ENCODE results near the gene EEF2K. TPM values are rescaled to one million over a fixed set of nuclear protein-coding genes. Genes with fewer than 3 reads are reported as not detected.

The EEF2K gene
- polyA plus RNA-seq, 5 donors: 18.8 to 25.9 (median 20.3) TPM

DNA sequence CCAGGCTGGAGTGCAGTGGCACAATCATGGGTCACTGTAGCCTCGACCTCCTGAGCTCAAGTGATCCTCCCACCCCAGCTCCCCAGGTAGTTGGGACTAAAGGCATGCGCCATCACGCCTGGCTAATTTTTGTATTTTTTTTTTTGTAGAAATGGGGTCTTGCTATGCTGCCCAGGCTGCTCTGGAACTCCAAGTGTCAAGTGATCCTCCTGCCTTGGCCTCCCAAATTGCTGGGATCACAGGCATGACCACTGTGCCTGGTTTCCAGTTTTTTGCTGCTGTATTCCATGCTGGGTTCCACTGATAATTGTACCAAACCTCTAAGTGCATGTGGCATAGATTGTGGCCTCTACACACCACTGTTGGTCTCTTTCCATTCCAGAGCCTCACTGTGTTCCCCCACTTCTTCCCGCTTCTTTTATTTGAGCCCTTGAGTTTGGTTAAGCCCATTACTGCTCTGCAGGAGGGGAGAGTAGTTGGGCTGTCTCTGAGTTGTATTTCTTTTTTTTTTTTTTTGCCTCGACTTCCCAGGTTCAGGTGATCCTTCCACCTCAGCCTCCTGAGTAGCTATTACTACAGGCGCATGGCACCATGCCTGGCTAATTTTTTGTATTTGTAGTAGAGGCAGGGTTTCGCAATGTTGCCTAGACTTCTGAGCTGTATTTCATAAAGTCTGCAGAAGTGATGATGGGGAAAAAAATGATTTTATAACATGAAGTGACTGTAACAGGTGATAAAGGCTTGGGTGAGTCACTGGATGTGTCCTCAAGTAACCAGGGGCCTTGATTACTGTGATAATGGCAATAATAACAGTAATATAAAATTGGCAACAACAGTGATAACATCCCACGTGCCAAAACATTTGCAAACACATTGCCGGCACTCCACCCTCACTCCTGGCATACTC, 30.0 kb downstream of the EEF2K start:
- no peak for DNase-seq

DNA sequence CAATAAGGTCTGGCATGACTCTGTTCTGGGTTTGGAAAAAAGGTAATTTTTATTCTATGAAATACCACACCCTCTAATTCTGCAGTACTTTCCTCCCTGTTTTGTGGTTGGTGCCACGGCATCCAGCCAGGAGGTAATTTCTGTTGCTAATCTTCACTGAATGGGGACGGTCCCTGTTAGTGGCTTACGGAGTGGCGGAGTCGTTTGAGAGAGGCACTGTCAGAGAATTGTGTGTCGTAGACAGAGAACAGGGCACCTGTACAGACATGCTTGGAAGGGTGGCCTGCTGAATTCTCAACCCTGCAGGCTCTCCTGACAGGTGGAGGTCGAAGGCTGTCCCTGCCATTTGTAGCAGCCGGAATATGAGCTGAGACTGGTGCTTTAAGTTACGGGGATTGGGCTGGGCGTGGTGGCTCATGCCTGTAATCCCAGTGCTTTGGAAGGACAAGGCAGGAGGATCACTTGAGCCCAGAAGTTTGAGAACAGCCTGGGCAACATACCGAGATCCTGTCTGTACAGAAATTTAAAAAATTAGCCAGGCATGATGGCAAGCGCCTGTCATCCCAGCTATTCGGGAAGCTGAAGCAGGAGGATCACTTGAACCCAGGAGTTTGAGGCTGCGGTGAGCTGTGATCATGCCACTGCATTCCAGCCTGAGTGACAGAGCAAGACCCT, 33.2 kb downstream of the EEF2K start:
- no peak for DNase-seq

DNA sequence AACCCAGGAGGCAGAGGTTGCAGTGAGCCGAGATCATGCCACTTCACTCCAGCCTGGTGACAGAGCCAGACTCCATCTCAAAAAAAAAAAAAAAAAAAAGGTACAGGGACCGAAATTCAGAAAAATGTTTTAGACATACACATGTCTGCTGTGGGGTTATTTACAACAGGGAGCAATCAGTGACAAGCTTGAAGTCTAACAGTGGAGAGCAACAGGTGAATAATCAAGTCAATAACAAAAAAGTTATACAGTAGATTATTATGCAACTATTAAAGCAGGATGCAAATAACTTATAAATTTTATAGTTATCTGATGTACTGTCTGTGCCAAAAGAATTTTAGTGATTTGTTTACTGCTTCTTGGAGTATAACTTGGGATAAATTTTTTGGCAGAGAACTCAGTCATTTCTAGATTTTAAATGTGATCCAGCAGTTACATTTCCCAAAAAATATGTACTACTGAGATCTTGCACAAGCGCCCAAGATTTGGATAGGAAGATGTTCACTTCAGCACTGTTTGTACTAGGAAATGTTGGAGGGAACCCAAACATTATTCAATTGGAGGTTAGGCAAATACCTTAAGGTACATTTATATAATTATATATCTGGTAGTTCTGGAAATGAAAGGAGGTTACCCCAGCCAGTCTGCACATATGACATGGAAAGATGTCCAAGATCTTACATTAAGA, 34.1 kb downstream of the EEF2K start:
- peak; percentile 41 to 49 for DNase-seq

DNA sequence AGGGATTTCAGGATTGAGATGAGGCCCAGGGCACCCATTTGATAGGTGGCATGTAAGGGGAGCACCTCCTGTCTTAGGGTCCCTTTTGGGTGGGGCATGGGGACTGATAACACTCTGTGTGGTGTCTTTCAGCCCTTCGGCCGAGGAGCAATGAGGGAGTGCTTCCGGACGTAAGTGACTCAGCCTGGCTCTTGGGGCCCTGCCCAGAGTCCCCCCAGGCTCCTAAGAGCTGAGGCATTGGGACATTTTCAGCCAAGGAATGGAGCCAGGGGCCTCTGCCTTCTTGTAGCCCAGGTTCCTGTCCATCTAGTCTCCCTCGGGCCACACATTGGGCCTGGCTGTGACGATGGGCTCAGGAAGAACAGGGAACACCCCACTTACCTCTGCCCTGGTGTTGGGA, 44.4 kb downstream of the EEF2K start:
- DNase-seq: no peak

DNA sequence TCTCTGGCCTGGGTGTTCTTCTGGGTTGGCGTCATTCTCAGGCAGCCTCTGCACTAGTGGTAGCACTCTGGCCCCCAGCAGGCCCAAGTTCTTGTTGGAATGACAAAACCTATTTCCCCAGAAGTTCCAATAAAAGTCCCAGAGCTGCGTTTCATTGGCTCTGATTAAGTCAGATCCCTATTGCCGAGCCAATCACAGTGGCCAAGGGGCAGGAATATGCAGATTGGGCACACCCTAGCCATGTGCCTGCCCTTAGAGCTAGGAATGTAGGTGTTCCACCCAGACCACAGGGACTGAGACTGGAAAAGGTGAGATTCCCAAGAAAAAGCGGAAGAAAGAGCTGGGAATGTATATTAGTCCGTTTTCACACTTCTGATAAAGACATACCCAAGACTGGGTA, 46.2 kb downstream of the EEF2K start:
- DNase-seq: no peak

DNA sequence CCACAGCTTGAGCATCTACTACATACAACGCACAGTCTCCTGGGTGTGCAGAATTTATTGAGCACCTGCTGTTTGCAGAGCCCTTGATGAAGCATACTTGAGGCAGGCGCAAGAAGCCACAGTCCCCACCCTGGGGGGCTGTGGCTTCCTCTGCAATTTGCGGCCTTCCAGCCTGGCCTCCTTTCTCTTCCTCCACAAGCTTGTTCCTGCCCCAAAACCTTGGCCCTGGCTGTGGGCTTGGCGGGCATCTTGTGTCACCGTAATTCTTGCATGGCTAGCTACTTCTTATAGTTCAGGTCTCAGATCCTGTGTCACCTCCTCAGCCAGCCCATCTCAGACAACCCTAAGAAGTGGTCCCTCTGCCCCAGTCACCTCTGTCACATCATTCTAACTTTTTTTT, 47.2 kb downstream of the EEF2K start:
- DNase-seq: no peak

DNA sequence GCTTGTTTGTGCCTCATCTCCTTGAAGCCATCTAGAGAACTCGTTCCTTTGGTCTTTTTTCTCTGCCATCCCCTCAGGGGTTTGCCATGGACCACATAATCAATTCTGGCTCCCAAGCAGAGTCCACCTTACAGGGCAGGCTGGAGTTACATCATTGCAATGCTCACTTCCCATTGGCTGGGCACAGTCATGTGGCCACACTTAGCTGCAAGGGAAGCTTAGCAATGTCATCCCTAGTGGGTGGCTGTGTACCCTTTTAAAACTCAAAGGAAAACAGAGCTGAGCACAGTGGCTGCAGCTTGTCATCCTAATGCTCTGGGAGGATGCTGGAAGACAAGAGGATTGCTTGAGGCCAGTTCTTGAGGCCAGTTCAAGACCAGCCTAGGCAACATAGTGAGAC, 49.3 kb downstream of the EEF2K start:
- DNase-seq: no peak

DNA sequence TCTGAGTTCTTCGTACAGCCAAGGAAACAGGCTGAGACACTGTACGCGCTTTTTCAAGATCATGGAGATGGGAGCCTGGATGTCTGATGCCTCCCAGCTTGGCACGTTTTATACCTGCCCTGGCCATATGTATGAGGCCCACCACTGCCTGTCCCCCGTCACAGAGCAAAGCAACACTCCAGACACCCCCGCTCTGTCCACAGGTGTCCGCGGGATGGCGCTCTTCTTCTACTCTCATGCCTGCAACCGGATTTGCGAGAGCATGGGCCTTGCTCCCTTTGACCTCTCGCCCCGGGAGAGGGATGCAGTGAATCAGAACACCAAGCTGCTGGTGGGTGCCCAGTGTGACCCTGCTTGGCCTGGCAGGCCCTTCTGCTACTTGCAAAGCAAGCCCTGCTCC, 51.4 kb downstream of the EEF2K start:
- no peak for DNase-seq

DNA sequence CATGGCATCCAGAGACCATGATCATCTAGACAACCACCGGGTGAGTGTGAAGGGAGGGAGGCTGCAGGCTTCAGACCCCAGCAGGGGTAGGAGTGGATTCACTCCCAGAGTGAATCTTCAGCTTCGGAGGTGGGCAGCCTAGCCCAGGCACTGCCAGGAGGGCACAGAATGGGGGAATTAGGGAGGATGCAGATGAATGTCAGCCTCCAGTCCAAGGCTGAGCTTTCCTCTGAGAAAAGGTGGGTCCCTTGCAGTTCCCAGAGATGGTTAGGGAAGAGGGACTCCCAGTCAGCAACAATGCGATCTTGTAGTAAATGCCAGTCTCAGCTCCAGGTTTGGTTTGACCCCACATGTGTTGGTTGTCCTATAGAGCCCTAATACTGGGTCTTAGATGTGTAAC, 54.4 kb downstream of the EEF2K start:
- DNase-seq: no peak

DNA sequence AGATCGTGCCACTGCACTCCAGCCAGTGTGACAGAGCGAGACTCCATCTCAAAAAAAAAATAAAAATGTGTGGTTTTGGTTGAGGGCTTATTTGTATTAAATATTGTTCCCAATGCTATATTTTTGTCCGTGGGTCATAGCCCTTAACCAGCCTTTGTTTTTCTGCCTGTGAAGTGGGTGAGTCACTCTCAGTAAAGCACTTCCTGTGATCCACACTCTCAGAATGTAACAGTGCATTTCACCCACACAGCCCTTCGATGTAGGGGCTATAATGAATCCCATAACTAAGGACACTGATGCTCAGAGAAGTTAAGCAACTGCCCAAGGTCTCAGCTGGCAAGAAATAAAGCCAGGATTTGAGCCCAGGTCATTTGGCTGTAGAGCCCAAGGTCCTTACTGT, 56.4 kb downstream of the EEF2K start:
- no peak for DNase-seq

DNA sequence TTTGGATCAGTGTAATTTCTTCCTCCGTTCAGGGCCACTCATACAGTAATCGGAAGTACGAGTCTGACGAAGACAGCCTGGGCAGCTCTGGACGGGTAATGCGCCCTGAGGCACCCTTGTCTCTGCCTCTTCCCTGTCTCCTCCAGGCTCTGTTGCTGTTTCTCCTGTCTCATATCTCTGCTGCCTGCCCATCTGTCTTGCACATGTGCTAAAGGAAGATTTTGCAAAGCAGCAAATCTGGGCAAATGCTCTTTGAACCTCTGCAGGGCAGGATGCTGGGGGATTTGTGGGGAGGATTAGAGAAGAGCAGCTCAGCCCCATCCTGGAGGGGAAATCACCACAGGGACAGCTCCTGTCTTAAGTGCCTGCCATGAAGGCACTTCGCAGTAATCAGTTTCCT, 58.7 kb downstream of the EEF2K start:
- DNase-seq: no peak

DNA sequence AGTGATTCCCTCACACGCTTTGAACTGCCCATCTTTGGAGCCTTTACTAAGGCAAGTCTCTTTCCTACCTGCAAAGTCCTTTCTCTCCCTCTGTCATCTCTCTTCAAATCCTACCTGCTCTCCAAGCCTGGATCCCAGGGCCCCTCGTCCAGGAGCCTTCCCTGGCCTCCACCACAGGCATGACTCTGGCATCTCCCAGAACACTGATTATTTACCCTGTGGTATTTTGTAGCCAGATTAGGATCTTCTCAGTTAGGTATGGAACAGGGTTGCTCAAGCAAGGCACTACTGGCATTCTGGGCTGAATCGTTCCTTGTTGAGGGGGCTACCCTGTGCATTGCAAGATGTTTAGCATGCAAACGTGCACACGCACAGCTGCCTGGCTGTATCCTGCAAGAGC, 59.3 kb downstream of the EEF2K start:
- no peak for DNase-seq

DNA sequence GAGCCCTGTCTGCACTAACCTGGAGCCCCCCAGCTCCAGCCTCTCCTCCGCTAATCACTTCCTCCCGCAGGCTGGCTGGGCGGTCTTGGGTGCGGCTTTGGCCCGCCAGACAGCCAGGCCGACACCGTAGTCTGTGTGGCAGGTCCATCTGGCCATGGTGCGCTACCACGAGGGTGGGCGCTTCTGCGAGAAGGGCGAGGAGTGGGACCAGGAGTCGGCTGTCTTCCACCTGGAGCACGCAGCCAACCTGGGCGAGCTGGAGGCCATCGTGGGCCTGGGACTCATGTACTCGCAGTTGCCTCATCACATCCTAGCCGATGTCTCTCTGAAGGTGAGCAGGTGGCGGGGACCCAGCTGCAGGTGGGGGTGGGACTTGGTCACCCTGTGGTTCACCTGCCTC, 60.5 kb downstream of the EEF2K start:
- no peak for DNase-seq

DNA sequence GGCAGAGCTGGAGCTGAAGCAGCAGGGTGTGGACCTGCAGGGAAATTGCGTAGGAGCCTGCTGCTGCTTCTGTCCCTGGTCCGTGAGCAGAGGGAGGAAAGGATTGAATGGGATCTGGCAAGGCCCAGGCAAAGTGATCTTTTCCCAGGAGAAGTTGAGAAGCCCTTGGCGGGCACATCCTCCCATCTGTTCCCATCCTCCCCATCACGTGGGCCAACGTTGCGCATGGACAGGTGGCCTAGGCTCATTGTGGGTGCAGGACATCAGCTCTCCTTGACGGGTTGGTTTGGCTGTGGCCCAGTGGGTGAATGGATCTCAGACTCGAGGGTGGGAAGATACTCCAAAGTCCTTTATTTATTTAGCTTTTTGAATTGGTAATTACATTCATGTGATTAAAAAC, 61.7 kb downstream of the EEF2K start:
- DNase-seq: no peak

DNA sequence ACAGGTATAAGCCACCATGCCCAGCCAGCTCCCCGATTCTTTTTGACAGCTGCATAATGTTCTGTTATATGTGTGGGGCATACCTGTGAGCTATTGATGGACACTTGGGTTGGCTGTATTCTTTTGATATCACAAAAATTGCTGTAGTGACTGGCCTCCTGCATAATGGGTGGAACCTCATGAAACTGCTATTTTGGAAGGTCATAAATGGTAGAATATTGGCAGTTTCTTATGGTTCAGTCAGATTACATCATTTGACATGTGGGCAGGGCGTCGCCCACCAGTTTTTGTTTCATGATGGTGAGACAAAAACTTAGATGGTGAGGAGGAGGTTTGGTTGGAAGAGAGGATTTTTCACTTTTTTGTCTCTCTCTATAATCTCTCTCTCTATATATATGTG, 64.4 kb downstream of the EEF2K start:
- DNase-seq: no peak

DNA sequence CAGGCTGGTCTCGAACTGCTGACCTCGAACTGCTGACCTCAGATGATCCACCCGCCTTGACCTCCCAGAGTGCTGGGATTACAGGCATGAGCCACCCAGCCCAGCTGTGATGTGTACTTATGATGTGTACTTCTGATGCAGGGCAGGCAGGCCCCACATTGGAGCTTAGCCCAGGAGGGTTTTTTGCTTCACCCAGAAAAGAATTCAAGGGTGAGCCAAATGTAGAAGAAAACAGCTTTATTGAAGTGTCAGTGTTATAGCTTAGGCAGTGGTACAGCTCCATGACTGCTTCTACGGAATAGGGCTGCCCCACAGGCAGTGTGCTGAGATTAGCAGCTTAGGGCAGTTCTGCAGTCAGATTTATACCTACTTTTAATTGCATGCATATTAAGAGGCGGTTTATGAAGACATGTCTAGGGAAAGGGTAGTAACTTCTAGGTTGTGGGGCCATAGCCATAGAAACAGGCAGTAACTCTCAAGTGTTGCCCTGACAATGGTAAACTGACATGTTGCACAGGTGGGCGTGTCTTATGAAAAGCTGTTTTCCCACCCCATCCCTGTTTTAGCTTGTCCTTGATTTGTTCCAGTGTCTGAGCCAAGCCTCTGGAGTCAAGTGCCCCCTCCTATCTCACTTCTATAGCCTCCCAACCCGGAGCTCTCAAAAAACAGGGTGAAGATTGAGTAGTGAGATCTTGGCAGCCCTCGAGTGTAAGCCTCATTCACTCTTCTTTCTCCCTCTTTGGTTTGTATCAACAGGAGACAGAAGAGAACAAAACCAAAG, 67.0 kb downstream of the EEF2K start:
- peak; percentile 8 to 10 for DNase-seq

DNA sequence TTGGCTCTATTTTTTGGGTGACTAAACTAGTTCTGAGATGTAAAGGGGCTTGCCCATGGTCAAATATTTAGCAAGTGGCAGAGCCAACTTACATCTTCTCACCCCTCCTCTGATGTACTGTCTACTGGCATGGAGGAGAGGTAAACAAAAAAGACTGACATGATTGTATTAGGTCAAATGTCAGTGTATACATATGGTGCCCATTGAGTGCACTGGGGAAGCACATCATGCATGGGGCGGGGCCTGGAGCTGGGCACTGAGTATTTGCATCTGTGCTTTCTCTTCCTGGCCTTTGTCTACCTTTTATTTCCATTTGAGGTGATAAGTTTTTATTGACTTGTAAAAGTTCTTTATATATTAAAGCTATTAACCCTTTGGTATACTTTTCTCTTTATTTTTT, 68.8 kb downstream of the EEF2K start:
- no peak for DNase-seq

DNA sequence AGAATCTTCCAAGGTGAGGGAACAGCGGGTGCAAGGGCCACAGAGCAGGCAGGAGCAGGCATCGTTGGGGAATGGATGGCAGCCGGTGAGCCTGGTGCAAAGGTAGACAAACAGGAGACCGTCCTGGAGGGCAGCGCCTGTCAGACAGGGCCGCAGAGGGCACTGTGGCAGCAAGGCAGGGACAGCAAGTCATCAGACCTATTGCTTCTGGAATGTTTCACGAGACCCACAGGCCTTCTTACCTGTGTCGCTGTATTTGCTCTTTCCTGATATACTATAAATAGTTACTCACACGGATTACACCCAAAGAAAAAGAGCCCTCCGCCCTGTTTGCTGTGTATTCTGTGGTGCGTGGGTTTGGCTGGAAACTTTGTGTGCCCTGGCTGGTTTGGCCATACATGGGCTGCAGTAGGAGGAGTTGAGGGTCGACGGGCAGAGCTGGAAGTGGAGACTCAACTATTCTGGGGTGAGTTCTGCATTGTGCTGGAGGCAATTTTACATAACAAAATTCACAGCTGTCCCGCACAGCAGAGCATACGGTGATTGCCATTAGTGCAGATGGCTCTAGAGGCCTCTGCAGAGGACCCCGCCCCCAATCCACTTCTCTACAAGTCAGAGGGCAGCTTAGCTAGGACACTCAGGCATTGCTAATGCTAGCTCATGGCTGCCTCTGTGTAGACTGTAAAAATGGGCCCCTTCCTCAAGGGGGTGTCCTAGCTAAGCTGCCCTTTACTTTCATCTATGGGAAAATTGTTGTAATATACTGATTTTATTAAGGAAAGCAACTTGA, 72.6 kb downstream of the EEF2K start:
- DNase-seq: no peak

DNA sequence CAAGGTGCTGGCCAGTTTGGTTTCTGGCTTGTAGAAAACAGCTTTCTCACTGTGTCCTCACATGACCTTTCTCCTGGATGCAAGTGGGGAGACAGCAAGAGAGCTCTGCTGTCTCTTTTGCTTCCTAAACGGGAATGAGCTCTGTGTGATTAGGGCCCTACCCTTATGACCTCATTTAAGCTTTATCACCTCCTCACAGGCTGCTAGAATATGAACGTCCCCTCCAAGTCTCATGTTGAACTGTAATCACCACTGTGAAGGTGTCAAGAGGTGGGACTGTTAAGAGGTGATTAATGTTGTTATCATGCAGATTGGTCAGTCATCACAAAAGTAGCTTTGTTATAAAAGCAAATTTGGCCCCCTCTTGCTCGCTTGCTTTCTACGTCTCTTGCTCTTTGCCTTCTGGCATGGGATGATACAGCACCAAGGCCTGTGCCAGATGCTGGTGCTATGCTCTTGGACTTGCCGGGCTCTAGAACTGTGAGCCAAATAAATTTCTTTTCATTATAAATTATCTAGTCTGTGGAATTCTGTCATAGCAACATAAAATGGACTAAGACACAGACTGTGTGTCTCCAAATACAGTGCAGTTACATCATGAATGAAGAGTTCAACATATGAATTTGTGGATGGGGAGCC, 76.3 kb downstream of the EEF2K start:
- no peak for DNase-seq

DNA sequence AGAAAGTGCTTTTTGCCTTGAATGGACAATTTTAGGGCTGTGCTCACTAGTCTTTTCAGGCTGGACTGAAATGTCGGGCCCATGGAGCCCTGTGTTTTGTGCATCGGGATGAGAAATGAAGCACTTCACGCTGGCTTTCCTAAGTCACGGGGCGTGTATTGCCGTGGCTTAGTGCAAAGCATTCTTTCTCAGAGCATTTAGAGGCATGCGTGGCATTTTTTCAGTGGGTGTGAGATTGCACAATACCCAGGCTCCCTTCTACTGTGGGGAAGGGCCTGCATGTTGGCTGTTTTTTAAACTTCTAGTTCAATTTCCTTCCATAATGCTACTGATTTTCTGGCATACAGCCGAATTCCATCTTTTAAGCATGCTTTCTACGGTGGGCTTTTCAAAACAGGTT, 78.6 kb downstream of the EEF2K start:
- DNase-seq: peak; percentile 17 to 18

DNA sequence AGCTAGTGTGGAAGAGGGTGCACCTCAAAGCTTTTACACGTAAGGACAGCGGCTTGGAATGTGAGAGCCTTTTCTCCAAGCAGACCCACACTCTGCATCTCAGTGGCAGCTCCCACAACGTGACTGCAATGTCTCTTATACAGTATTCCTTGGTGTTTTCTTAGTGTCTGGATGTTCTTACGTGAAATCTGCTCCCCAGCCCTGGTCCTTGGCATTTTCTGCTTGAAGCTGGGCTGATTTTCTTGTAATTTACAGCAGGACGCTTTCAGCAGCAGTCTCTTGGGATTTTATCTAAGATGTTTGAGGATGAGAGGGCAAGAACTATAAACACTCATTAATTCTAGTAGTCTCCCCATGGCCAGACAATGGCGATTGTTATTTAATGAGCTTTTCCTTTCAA, 79.0 kb downstream of the EEF2K start:
- peak in 1 of 2 donors; percentile 21 for DNase-seq

Measured in right lung (tissue), 5 donors.